Breast epithelium (tissue), 3 donors: ENCODE measurements around the gene COBLL1.

Source experiments
- CTCF ChIP-seq, 3 donors: fragments of 450-650 bp; IDR thresholded peaks; one replicate each; pipeline ENCODE4 v1.5.1; 2016 to 2017; ENCODE audit warnings: antibody characterized with exemption in 3 of 3, mild to moderate bottlenecking in 3 of 3, moderate library complexity in 3 of 3
- POLR2A ChIP-seq: fragments of 450-650 bp; IDR thresholded peaks from one replicate; pipeline ENCODE4 v1.6.1; 2016; ENCODE audit warnings: antibody characterized with exemption, mild to moderate bottlenecking, moderate library complexity

- no peak for TF ChIP-seq CTCF (IDR thresholded peaks at IDR 0.05)
- no peak for TF ChIP-seq POLR2A
Measured at GRCh38 chr2:164693834-164694233, 147.8 kb downstream of the COBLL1 start.
